WTC11 (cell line): ENCODE data around the gene PAMR1. TPM values are rescaled to one million over a fixed set of nuclear protein-coding genes. Genes with fewer than 3 reads are reported as not detected.
A peak's percentile ranks its signal among the peaks of the same experiment; 100 is the strongest.

Source experiments
- ATAC-seq: fragments of 200-7000 bp; cut with Tn5 transposase; 2 replicates; pipeline ENCODE4 v1.10.0; 2021; ENCODE audit warnings: mild to moderate bottlenecking, moderate library complexity
- CTCF ChIA-PET: fragments of 300-600 bp; sonication (Branson Sonifier 250); formaldehyde crosslinking; loops from one replicate; lab custom pipeline; 2021; ENCODE audit warnings: antibody characterized with exemption; lab: Charles Lee
- POLR2A ChIA-PET: fragments of 350-600 bp; sonication (Branson Sonifier 250); formaldehyde crosslinking; loops from one replicate; lab custom pipeline; 2021; ENCODE audit warnings: antibody characterized with exemption; lab: Charles Lee
- DNase-seq: peaks from one replicate; pipeline ENCODE4 v3.0.0; 2021; ENCODE audit warnings: low spot score
- H3K27ac Mint-ChIP-seq: 2 replicates; pipeline ENCODE4 v1.8.0; 2021; ENCODE audit warnings: mixed read lengths
- H3K27me3 Mint-ChIP-seq: 2 replicates; pipeline ENCODE4 v1.8.0; 2021; ENCODE audit warnings: low read depth, mild to moderate bottlenecking, moderate library complexity, mixed read lengths
- H3K36me3 Mint-ChIP-seq: 2 replicates; pipeline ENCODE4 v1.8.0; 2021; ENCODE audit warnings: mixed read lengths
- H3K4me1 Mint-ChIP-seq: 2 replicates; pipeline ENCODE4 v1.8.0; 2022; ENCODE audit warnings: mixed read lengths
- H3K4me3 Mint-ChIP-seq: 2 replicates; pipeline ENCODE4 v1.8.0; 2021; ENCODE audit warnings: mild to moderate bottlenecking, moderate library complexity, mixed read lengths
- H3K9me3 Mint-ChIP-seq: 2 replicates; pipeline ENCODE4 v1.8.0; 2021; ENCODE audit warnings: mixed read lengths
- ESRRA ChIP-seq: sonication (generic); formaldehyde crosslinking; IDR thresholded peaks from 2 replicates; pipeline ENCODE4 v1.8.1; 2022; ENCODE audit warnings: mild to moderate bottlenecking, missing genetic modification reagents, borderline replicate concordance
- FOXP1 ChIP-seq: sonication (generic); formaldehyde crosslinking; IDR thresholded peaks from 2 replicates; pipeline ENCODE4 v1.8.0; 2022; ENCODE audit warnings: missing genetic modification reagents, mild to moderate bottlenecking, moderate library complexity, borderline replicate concordance
- GABPB1 ChIP-seq: sonication (generic); formaldehyde crosslinking; IDR thresholded peaks from 2 replicates; pipeline ENCODE4 v1.8.1; 2023; ENCODE audit warnings: mild to moderate bottlenecking, missing genetic modification reagents
- NFATC4 ChIP-seq: fragments of 250-450 bp; sonication (Bioruptor Pico); IDR thresholded peaks from 2 replicates; pipeline ENCODE4 v1.9.0; 2021; ENCODE audit warnings: mild to moderate bottlenecking
- NR3C1 ChIP-seq: sonication (generic); formaldehyde crosslinking; conservative IDR thresholded peaks from 2 replicates; pipeline ENCODE4 v1.8.1; 2023; ENCODE audit warnings: low read depth, mild to moderate bottlenecking, missing genetic modification reagents
- RELA ChIP-seq: sonication (generic); formaldehyde crosslinking; IDR thresholded peaks from 2 replicates; pipeline ENCODE4 v1.8.1; 2022; ENCODE audit warnings: missing genetic modification reagents, mild to moderate bottlenecking, borderline replicate concordance
- RORB ChIP-seq: fragments of 250-450 bp; sonication (Bioruptor Pico); IDR thresholded peaks from 2 replicates; pipeline ENCODE4 v1.9.0; 2021; ENCODE audit warnings: mild to moderate bottlenecking
- TCF7 ChIP-seq: sonication (generic); formaldehyde crosslinking; IDR thresholded peaks from 2 replicates; pipeline ENCODE4 v1.8.0; 2022; ENCODE audit warnings: mild to moderate bottlenecking, low read depth, missing genetic modification reagents, moderate library complexity
- ZBTB21 ChIP-seq: sonication (generic); formaldehyde crosslinking; IDR thresholded peaks from 2 replicates; pipeline ENCODE4 v1.8.1; 2023; ENCODE audit warnings: mild to moderate bottlenecking, missing genetic modification reagents, borderline replicate concordance
- ZNF263 ChIP-seq: sonication (generic); formaldehyde crosslinking; IDR thresholded peaks from 2 replicates; pipeline ENCODE4 v1.8.1; 2022; ENCODE audit warnings: low read depth, mild to moderate bottlenecking, moderate library complexity, missing genetic modification reagents
- total RNA-seq: library from RNA; stranded (reverse); gene quantifications from 3 replicates; pipeline ENCODE4 v1.2.3, GENCODE V29; 2021
- TF ChIP-seq, protein P1 (sequence below): fragments of 250-450 bp; sonication (Bioruptor Pico); IDR thresholded peaks from 2 replicates; pipeline ENCODE4 v1.8.0; 2021; ENCODE audit warnings: mild to moderate bottlenecking
- TF ChIP-seq, protein P2 (sequence below): sonication (generic); formaldehyde crosslinking; IDR thresholded peaks from 2 replicates; pipeline ENCODE4 v1.8.0; 2022; ENCODE audit warnings: mild to moderate bottlenecking, missing genetic modification reagents
- TF ChIP-seq, protein P3 (sequence below): fragments of 200-600 bp; IDR thresholded peaks from 2 replicates; pipeline ENCODE4 v1.8.0; 2022; ENCODE audit warnings: antibody characterized with exemption
- TF ChIP-seq, protein P4 (sequence below): sonication (generic); formaldehyde crosslinking; IDR thresholded peaks from 2 replicates; pipeline ENCODE4 v1.8.1; 2023; ENCODE audit warnings: mild to moderate bottlenecking, missing genetic modification reagents, moderate library complexity
- TF ChIP-seq, protein P5 (sequence below): sonication (generic); formaldehyde crosslinking; IDR thresholded peaks from 2 replicates; pipeline ENCODE4 v1.8.0; 2023; ENCODE audit warnings: mild to moderate bottlenecking, missing genetic modification reagents

Gene PAMR1
- total RNA-seq, 1 experiment from 2014 or later: 3.2 TPM

DNA sequence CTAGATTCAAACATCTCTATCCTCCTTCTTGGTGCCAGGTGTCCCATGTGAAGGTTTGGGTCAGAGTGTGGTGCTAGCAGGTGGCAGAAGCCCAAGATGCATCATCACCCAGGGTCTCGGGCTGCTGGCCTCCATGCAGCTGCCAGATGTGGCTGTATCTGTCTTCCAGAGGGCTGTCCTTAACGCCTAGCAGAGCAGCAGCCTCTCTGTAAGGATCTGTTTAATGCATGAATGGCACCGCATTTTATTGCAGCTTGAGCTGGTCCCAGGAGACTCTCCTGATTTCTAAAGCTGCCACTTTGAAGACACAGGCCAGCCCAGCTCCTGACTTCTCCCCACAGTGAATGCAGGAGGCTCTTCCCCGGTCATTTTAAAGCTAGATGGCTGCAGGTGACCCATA is 132.3 kb downstream of the PAMR1 start:
- POLR2A ChIA-PET: no interaction called here
- DNase-seq: no peak
- no peaks in the 10 kb centered on the region for H3K36me3 Mint-ChIP-seq

DNA sequence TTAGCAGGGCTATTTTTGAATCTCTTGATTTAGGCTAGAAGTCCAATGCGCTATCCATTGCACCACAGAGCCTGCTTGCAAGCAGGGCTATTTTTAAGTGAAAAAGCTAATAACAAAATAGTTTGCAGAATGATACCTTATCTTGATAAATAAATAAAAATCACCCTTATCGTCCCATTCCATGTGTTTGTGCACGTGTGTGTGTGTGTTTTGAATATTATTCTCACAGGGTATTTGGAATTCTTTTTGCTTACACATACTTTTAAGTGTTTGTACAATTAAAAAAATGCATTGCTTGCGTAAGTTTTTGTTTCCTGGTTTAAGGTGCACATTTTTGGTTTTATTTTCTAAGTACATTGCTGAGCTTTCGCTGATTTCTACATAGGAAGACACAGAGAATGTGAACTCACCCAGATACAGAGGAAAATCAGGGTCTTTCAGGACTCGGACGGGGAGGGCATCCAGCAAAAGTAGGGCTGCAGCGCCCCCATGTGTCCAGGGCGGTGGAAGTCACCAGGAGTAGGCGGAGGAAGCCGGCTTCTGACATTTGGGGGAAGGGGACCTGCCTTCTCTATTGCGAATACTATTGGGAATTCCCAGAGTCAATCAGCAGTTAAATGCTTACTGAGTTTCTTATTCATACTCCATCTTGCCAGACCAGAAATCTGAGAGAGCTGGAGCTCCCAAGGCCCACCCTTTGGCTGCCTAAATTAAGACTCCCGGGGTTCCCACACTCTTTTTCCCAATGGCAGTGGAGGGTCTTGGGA is 133.3 kb downstream of the PAMR1 start:
- H3K4me1 Mint-ChIP-seq: peaks cover 12% of the 10 kb centered on the region
- TF ChIP-seq NFATC4 (CRISPR knock-in tag) (no peak), ZBTB21 (CRISPR knock-in tag) (no peak), NR3C1 (CRISPR knock-in tag) (no peak), ESRRA (CRISPR knock-in tag) (no peak)
- TF ChIP-seq, protein P1, sequence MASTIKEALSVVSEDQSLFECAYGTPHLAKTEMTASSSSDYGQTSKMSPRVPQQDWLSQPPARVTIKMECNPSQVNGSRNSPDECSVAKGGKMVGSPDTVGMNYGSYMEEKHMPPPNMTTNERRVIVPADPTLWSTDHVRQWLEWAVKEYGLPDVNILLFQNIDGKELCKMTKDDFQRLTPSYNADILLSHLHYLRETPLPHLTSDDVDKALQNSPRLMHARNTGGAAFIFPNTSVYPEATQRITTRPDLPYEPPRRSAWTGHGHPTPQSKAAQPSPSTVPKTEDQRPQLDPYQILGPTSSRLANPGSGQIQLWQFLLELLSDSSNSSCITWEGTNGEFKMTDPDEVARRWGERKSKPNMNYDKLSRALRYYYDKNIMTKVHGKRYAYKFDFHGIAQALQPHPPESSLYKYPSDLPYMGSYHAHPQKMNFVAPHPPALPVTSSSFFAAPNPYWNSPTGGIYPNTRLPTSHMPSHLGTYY (CRISPR knock-in tag): no peak
- TF ChIP-seq, protein P2, sequence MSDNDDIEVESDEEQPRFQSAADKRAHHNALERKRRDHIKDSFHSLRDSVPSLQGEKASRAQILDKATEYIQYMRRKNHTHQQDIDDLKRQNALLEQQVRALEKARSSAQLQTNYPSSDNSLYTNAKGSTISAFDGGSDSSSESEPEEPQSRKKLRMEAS (CRISPR knock-in tag): no peak
- TF ChIP-seq, protein P3, sequence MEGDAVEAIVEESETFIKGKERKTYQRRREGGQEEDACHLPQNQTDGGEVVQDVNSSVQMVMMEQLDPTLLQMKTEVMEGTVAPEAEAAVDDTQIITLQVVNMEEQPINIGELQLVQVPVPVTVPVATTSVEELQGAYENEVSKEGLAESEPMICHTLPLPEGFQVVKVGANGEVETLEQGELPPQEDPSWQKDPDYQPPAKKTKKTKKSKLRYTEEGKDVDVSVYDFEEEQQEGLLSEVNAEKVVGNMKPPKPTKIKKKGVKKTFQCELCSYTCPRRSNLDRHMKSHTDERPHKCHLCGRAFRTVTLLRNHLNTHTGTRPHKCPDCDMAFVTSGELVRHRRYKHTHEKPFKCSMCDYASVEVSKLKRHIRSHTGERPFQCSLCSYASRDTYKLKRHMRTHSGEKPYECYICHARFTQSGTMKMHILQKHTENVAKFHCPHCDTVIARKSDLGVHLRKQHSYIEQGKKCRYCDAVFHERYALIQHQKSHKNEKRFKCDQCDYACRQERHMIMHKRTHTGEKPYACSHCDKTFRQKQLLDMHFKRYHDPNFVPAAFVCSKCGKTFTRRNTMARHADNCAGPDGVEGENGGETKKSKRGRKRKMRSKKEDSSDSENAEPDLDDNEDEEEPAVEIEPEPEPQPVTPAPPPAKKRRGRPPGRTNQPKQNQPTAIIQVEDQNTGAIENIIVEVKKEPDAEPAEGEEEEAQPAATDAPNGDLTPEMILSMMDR: peak; percentile 84
- TF ChIP-seq, protein P4, sequence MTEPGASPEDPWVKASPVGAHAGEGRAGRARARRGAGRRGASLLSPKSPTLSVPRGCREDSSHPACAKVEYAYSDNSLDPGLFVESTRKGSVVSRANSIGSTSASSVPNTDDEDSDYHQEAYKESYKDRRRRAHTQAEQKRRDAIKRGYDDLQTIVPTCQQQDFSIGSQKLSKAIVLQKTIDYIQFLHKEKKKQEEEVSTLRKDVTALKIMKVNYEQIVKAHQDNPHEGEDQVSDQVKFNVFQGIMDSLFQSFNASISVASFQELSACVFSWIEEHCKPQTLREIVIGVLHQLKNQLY (CRISPR knock-in tag): no peak
- TF ChIP-seq, all 79 proteins: peak for 1
- Mint-ChIP-seq H3K4me3 (no peak overlapping the region), H3K27me3 (no peaks in the 10 kb centered on the region), H3K9me3 (no peaks in the 10 kb centered on the region), H3K27ac (no peak overlapping the region), H3K36me3 (no peaks in the 10 kb centered on the region)
- ATAC-seq (peak; percentile 97), DNase-seq (peak; percentile 92)
- ChIA-PET POLR2A (no interaction called here), CTCF (interaction anchor here (0.9 to 3.1 kb wide), 7 partner anchors 20 to 879 kb away, joined by 3 to 13 read pairs (median 3); partner anchors contain the start of gene ELF5)

More for the DNA sequence above, 132.3 kb downstream of the PAMR1 start:
- peaks cover 12% of the 10 kb centered on the region for H3K4me1 Mint-ChIP-seq
- no peak overlapping the region for H3K27ac Mint-ChIP-seq
- ATAC-seq: no peak
- TF ChIP-seq, protein P5, sequence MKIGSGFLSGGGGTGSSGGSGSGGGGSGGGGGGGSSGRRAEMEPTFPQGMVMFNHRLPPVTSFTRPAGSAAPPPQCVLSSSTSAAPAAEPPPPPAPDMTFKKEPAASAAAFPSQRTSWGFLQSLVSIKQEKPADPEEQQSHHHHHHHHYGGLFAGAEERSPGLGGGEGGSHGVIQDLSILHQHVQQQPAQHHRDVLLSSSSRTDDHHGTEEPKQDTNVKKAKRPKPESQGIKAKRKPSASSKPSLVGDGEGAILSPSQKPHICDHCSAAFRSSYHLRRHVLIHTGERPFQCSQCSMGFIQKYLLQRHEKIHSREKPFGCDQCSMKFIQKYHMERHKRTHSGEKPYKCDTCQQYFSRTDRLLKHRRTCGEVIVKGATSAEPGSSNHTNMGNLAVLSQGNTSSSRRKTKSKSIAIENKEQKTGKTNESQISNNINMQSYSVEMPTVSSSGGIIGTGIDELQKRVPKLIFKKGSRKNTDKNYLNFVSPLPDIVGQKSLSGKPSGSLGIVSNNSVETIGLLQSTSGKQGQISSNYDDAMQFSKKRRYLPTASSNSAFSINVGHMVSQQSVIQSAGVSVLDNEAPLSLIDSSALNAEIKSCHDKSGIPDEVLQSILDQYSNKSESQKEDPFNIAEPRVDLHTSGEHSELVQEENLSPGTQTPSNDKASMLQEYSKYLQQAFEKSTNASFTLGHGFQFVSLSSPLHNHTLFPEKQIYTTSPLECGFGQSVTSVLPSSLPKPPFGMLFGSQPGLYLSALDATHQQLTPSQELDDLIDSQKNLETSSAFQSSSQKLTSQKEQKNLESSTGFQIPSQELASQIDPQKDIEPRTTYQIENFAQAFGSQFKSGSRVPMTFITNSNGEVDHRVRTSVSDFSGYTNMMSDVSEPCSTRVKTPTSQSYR (CRISPR knock-in tag): no peak
- TF ChIP-seq TCF7 (CRISPR knock-in tag) (no peak), ESRRA (CRISPR knock-in tag) (no peak)
- H3K4me3 Mint-ChIP-seq: no peak overlapping the region
- peaks cover 4% of the 10 kb centered on the region; the same call in 1 of the 2 replicates for H3K9me3 Mint-ChIP-seq
- CTCF ChIA-PET: interaction anchor here (0.8 to 3.1 kb wide), 6 partner anchors 26 to 881 kb away, joined by 3 to 13 read pairs (median 4); partner anchors contain the start of genes CD44 and SLC1A2
- H3K27me3 Mint-ChIP-seq: no peaks in the 10 kb centered on the region

DNA sequence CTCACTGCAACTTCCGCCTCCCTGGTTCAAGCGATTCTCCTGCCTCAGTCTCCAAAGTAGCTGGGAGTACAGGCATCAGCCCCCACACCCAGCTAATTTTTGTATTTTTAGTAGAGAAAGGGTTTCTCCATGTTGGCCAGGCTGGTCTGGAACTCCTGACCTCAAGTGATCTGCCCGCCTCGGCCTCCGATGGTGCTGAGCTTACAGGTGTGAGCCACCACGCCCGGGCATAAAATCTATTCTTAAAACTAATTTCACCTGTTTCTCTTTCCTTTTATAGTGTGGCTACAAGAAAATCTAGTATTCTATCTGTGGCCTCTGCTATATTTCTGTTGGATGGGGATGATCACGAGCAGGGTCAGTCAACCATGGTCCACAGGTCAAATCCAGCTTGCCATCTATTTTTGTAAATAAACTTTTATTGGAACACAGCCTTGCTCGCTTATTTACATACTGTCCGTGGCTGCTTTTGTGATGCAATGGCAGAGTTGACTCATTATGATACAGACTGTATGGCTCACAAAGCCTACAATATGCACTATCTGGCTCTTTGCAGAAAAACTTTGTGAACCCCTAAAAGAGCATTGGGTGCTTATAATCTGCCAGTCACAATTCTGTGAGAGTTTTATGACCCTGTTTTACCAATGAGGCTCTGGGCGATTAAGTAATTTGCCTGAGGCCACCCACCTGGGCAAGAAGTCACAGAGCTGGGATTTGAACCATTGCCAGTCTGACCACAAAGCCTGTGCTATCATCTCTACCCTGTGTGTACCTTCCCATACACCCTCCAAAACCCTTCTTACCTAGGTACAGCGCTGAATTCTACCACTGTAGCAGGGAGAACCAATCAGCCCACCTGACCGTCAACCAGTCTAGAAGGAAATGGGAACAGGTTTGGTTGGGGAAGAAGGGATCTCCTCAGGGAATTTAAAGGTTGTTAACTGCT is 134.4 kb downstream of the PAMR1 start:
- ATAC-seq (no peak), DNase-seq (no peak)
- ChIA-PET POLR2A (no interaction called here), CTCF (interaction anchor here (1.1 to 3.1 kb wide), 5 partner anchors 21 to 465 kb away, joined by 3 to 13 read pairs (median 8); no protein-coding TSS in a partner anchor)
- TF ChIP-seq FOXP1 (CRISPR knock-in tag) (no peak), RELA (CRISPR knock-in tag) (no peak), RORB (CRISPR knock-in tag) (no peak), ZNF263 (CRISPR knock-in tag) (no peak), ZBTB21 (CRISPR knock-in tag) (no peak), GABPB1 (peak; percentile 88)
- TF ChIP-seq, protein P3: no peak
- H3K4me1 Mint-ChIP-seq: peaks cover 12% of the 10 kb centered on the region
- H3K36me3 Mint-ChIP-seq: no peaks in the 10 kb centered on the region
- H3K27me3 Mint-ChIP-seq: no peaks in the 10 kb centered on the region
- no peak overlapping the region for H3K4me3 Mint-ChIP-seq
- peaks cover 3% of the 10 kb centered on the region; the same call in 1 of the 2 replicates for H3K9me3 Mint-ChIP-seq
- H3K27ac Mint-ChIP-seq: no peak overlapping the region
